Breast epithelium (tissue), 3 donors: ENCODE measurements around the gene CCDC102A.

ENCODE experiments used
- POLR2A ChIP-seq: fragments of 450-650 bp; IDR thresholded peaks from one replicate; pipeline ENCODE4 v1.6.1; 2016; ENCODE audit warnings: antibody characterized with exemption, mild to moderate bottlenecking, moderate library complexity
- POLR2AphosphoS5 ChIP-seq, 3 donors: sonication (generic); formaldehyde crosslinking; IDR thresholded peaks; one replicate each; pipeline ENCODE4 v1.6.1; 2017; ENCODE audit warnings: antibody characterized with exemption in 3 of 3
- TF ChIP-seq, protein P1 (sequence below), 3 donors: fragments of 450-650 bp; IDR thresholded peaks; one replicate each; pipeline ENCODE4 v1.5.1; 2016 to 2017; ENCODE audit warnings: antibody characterized with exemption in 3 of 3, mild to moderate bottlenecking in 3 of 3, moderate library complexity in 3 of 3

- TF ChIP-seq, protein P1, sequence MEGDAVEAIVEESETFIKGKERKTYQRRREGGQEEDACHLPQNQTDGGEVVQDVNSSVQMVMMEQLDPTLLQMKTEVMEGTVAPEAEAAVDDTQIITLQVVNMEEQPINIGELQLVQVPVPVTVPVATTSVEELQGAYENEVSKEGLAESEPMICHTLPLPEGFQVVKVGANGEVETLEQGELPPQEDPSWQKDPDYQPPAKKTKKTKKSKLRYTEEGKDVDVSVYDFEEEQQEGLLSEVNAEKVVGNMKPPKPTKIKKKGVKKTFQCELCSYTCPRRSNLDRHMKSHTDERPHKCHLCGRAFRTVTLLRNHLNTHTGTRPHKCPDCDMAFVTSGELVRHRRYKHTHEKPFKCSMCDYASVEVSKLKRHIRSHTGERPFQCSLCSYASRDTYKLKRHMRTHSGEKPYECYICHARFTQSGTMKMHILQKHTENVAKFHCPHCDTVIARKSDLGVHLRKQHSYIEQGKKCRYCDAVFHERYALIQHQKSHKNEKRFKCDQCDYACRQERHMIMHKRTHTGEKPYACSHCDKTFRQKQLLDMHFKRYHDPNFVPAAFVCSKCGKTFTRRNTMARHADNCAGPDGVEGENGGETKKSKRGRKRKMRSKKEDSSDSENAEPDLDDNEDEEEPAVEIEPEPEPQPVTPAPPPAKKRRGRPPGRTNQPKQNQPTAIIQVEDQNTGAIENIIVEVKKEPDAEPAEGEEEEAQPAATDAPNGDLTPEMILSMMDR (IDR thresholded peaks at IDR 0.05): no peak
- TF ChIP-seq POLR2A: no peak
- no peak for TF ChIP-seq POLR2AphosphoS5 (IDR thresholded peaks at IDR 0.05)
Measured at GRCh38 chr16:57473906-57474305, 62.5 kb downstream of the CCDC102A start.
